GM10266 (cell line): ENCODE results near the gene ATG16L1.

Source experiments
- DNase-seq: peaks from one replicate; pipeline ENCODE4 v3.0.0; 2012; ENCODE audit errors: extremely low spot score
- TF ChIP-seq, protein P1 (sequence below): IDR thresholded peaks from 2 replicates; pipeline ENCODE4 v1.5.1; 2012; ENCODE audit warnings: mild to moderate bottlenecking, low read depth; ENCODE audit not compliant: control insufficient read depth, insufficient read depth; ENCODE audit errors: missing control alignments

Gene ATG16L1

GRCh38 chr2:233209533-233210171, 41.8 kb upstream of the ATG16L1 start:
- TF ChIP-seq, protein P1, sequence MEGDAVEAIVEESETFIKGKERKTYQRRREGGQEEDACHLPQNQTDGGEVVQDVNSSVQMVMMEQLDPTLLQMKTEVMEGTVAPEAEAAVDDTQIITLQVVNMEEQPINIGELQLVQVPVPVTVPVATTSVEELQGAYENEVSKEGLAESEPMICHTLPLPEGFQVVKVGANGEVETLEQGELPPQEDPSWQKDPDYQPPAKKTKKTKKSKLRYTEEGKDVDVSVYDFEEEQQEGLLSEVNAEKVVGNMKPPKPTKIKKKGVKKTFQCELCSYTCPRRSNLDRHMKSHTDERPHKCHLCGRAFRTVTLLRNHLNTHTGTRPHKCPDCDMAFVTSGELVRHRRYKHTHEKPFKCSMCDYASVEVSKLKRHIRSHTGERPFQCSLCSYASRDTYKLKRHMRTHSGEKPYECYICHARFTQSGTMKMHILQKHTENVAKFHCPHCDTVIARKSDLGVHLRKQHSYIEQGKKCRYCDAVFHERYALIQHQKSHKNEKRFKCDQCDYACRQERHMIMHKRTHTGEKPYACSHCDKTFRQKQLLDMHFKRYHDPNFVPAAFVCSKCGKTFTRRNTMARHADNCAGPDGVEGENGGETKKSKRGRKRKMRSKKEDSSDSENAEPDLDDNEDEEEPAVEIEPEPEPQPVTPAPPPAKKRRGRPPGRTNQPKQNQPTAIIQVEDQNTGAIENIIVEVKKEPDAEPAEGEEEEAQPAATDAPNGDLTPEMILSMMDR = no peak
- DNase-seq = no peak

- no peak for DNase-seq
- TF ChIP-seq, protein P1 = no peak
These were observed 41.2 kb upstream of the ATG16L1 start for GRCh38 chr2:233210281-233210680.

DNA sequence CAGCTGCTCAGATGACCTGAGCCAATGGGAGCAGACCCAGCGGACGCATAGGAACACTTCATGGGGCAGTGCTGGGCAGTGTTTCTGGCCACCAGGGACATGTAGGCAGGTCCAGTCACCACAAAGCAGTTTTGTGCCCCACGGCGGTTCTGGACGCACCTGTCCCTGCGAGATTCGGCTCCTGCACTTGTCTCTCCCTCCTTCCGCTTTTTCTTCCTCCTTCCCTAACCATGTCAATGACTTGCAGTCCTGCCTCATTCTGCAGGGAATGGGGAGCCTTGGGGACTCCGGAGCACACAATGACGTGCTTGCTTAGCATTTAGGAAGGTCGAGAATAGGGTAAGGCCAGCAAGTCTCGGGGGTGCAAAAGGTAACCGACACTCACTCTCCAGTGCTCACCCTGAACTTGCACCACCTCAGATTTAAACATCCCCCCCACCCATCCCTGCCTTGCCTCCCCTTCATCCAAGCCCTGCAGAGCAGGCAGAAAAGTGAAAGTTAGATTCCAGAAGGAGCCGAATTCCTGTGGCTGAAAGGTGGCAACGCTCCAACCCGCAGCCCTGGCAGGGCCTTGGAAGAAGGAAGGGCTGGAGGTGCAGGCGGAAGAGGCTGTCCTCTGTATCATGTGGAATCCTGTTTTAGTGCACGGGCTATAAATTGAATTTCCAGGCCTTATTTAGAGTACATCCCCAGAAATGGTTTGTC, 40.5 kb upstream of the ATG16L1 start:
- TF ChIP-seq, protein P1 = no peak
- no peak for DNase-seq

DNA sequence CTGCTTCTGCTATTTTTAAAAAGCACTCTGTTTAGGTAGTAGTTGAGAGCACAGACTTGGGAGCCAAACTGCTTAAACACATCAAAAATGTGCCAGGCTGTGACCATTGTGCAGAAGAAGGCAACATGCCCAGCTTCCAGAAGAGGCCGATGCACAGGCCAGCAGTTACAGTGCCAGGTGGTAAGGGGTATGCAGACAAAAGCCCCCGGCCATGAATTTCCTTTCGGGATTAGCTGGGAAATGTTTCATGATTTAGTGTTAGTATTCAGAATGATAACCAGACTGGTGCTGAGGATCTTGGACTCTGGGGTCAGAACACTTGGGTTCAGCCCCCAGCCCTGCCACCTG, 40.0 kb upstream of the ATG16L1 start:
- TF ChIP-seq, protein P1 = no peak

DNA sequence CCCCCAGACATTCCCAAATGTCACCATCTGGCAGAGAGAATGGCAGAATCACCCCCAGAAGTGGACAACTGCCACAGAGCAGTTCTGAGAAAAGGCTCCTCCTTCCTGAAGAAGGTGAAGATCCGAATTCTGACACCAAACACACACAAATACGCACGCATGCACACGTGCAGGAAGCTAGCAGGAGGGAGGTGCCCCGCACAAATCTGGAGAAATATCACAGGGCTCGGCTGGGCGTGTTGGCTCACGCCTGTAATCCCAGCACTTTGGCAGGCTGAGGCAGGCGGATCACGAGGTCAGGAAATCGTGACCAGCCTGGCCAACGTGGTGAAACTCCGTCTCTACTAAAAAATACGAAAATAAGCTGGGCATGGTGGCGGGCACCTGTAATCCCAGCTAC, 38.5 kb upstream of the ATG16L1 start:
- TF ChIP-seq, protein P1 = no peak
- DNase-seq = no peak

More for the DNA sequence above, 40.0 kb upstream of the ATG16L1 start:
- no peak for DNase-seq

GRCh38 chr2:233213975-233214374, 37.5 kb upstream of the ATG16L1 start:
- TF ChIP-seq, protein P1 = no peak
- DNase-seq = no peak

- no peak for DNase-seq
These were observed 33.5 kb upstream of the ATG16L1 start for GRCh38 chr2:233217892-233218377.

More at GRCh38 chr2:233217892-233218377, 33.5 kb upstream of the ATG16L1 start:
- TF ChIP-seq, protein P1 = no peak
